HFFc6 (cell line): ENCODE results near the gene HORMAD1. TPM values are rescaled to one million over a fixed set of nuclear protein-coding genes. Genes with fewer than 3 reads are reported as not detected.
A peak's percentile ranks its signal among the peaks of the same experiment; 100 is the strongest.

Experiments
- DNase-seq: peaks from one replicate; pipeline ENCODE4 v3.0.0-alpha.2; 2018
- H3K27ac Mint-ChIP-seq: 2 replicates; pipeline ENCODE4 v1.8.0; 2020; ENCODE audit warnings: mild to moderate bottlenecking, mixed read lengths
- H3K27me3 Mint-ChIP-seq: 2 replicates; pipeline ENCODE4 v1.8.0; 2021; ENCODE audit warnings: mild to moderate bottlenecking, moderate library complexity, mixed read lengths; ENCODE audit not compliant: insufficient read depth
- H3K36me3 Mint-ChIP-seq: 2 replicates; pipeline ENCODE4 v1.8.0; 2021; ENCODE audit warnings: low read depth, mixed read lengths
- H3K4me1 Mint-ChIP-seq: 2 replicates; pipeline ENCODE4 v1.8.0; 2020; ENCODE audit warnings: low read depth, mixed read lengths
- H3K4me3 Mint-ChIP-seq: 2 replicates; pipeline ENCODE4 v1.8.0; 2020; ENCODE audit warnings: mild to moderate bottlenecking, moderate library complexity, mixed read lengths
- H3K9me3 Mint-ChIP-seq: 2 replicates; pipeline ENCODE4 v1.8.0; 2020; ENCODE audit warnings: mild to moderate bottlenecking, mixed read lengths
- CTCF ChIP-seq: fragments of 200-600 bp; sonication (generic); IDR thresholded peaks from 2 replicates; pipeline ENCODE4 v1.5.0; 2021; ENCODE audit warnings: antibody characterized with exemption, mild to moderate bottlenecking
- total RNA-seq, 6 experiments: library from RNA; stranded (reverse); fragmentation: NEBNext Ultra II Directional; extraction: Animal tissue kit (Norgen Biotek cat#: 25700); gene quantifications; 2 replicates in 1 of 6; 3 replicates in 5 of 6; pipeline ENCODE4 v1.2.3, GENCODE V29; 2021

The HORMAD1 gene
- total RNA-seq, 6 experiments from 2014 or later, result not detected

- no peak for DNase-seq
- no peaks in the 10 kb centered on the region for H3K9me3 Mint-ChIP-seq
- peak overlapping the region; percentile 99 for H3K4me3 Mint-ChIP-seq
- H3K36me3 Mint-ChIP-seq, result peaks cover 13% of the 10 kb centered on the region
- TF ChIP-seq CTCF, result no peak
- peaks cover 31% of the 10 kb centered on the region for H3K4me1 Mint-ChIP-seq
- H3K27ac Mint-ChIP-seq, result peak overlapping the region; percentile 99
- H3K27me3 Mint-ChIP-seq, result peaks cover 2% of the 10 kb centered on the region; the same call in 1 of the 2 replicates
These were observed 24.1 kb downstream of the HORMAD1 start for GRCh38 chr1:150696590-150696989.

GRCh38 chr1:150696162-150696561, 24.5 kb downstream of the HORMAD1 start:
- Mint-ChIP-seq H3K4me3 (peak overlapping the region; percentile 99), H3K27ac (peak overlapping the region; percentile 99)
- DNase-seq, result no peak

GRCh38 chr1:150695561-150695960, 25.1 kb downstream of the HORMAD1 start:
- H3K27ac Mint-ChIP-seq, result no peak overlapping the region
- H3K36me3 Mint-ChIP-seq, result peaks cover 15% of the 10 kb centered on the region
- H3K9me3 Mint-ChIP-seq, result no peaks in the 10 kb centered on the region
- H3K4me1 Mint-ChIP-seq, result peaks cover 31% of the 10 kb centered on the region
- DNase-seq, result no peak
- no peaks in the 10 kb centered on the region for H3K27me3 Mint-ChIP-seq
- H3K4me3 Mint-ChIP-seq, result peak overlapping the region; percentile 34; the same call in 1 of the 2 replicates
- TF ChIP-seq CTCF, result no peak

More at GRCh38 chr1:150696162-150696561, 24.5 kb downstream of the HORMAD1 start:
- peaks cover 15% of the 10 kb centered on the region for H3K36me3 Mint-ChIP-seq
- H3K4me1 Mint-ChIP-seq, result peaks cover 31% of the 10 kb centered on the region
- peaks cover under 1% of the 10 kb centered on the region; the same call in 1 of the 2 replicates for H3K27me3 Mint-ChIP-seq
- no peaks in the 10 kb centered on the region for H3K9me3 Mint-ChIP-seq
- no peak for TF ChIP-seq CTCF

- Mint-ChIP-seq H3K27ac (peak overlapping the region; percentile 69), H3K36me3 (peaks cover 20% of the 10 kb centered on the region), H3K4me3 (no peak overlapping the region; the same call in 1 of the 2 replicates), H3K4me1 (peaks cover 35% of the 10 kb centered on the region), H3K27me3 (no peaks in the 10 kb centered on the region; the same call in 1 of the 2 replicates), H3K9me3 (no peaks in the 10 kb centered on the region)
- DNase-seq, result no peak
- TF ChIP-seq CTCF, result no peak
These were observed 28.0 kb downstream of the HORMAD1 start for GRCh38 chr1:150692720-150693119.

GRCh38 chr1:150688763-150689162, 31.9 kb downstream of the HORMAD1 start:
- no peak for TF ChIP-seq CTCF
- Mint-ChIP-seq H3K4me3 (no peak overlapping the region), H3K9me3 (no peaks in the 10 kb centered on the region), H3K27me3 (no peaks in the 10 kb centered on the region; the same call in 1 of the 2 replicates), H3K4me1 (peaks cover 18% of the 10 kb centered on the region), H3K36me3 (peaks cover 8% of the 10 kb centered on the region), H3K27ac (no peak overlapping the region)
- DNase-seq, result no peak
